IMR-90 (cell line): ENCODE results near the gene RAB3C. TPM values are rescaled to one million over a fixed set of nuclear protein-coding genes. Genes with fewer than 3 reads are reported as not detected.

ENCODE experiments used
- ATAC-seq: fragments of 200-7000 bp; cut with Tn5 transposase; 2 replicates; pipeline ENCODE4 v1.9.1; 2020; ENCODE audit warnings: low read depth, mild to moderate bottlenecking, moderate library complexity
- BruUV-seq: library from RNA; stranded (reverse); fragments of 400-500 nt; replicated peaks from 2 replicates; lab custom pipeline; 2021; lab: Mats Ljungman, UMichigan
- CTCF ChIA-PET: fragments of 300-600 bp; formaldehyde crosslinking; extraction: SDS; loops from one replicate; lab custom pipeline; 2021; ENCODE audit warnings: antibody characterized with exemption; lab: Yijun Ruan, JAX
- POLR2A ChIA-PET: fragments of 300-600 bp; sonication (Branson Sonifier 250); formaldehyde crosslinking; loops from one replicate; lab custom pipeline; 2022; ENCODE audit warnings: antibody characterized with exemption; ENCODE audit not compliant: unreplicated experiment; lab: Charles Lee
- DNase-seq: peaks from one replicate; pipeline ENCODE4 v3.0.0; 2013
- H2AFZ ChIP-seq: replicated peaks from 2 replicates; pipeline ENCODE3; 2013; ENCODE audit warnings: low read length, mild to moderate bottlenecking; ENCODE audit not compliant: poor library complexity
- H2AK5ac ChIP-seq: 2 replicates; pipeline ENCODE4 v1.6.1; 2013; ENCODE audit warnings: low read depth, low read length, inconsistent platforms
- H2AK9ac ChIP-seq: replicated peaks from 2 replicates; pipeline ENCODE3; 2013; ENCODE audit warnings: mild to moderate bottlenecking, low read depth, low read length, moderate library complexity; ENCODE audit not compliant: poor library complexity
- H2BK120ac ChIP-seq: 2 replicates; pipeline ENCODE4 v1.6.1; 2013; ENCODE audit warnings: low read depth, low read length, inconsistent platforms
- H2BK15ac ChIP-seq: 3 replicates; pipeline ENCODE4 v1.6.1; 2013; ENCODE audit warnings: low read depth, low read length, inconsistent platforms
- H2BK20ac ChIP-seq: 2 replicates; pipeline ENCODE4 v1.6.1; 2013; ENCODE audit warnings: low read depth, mild to moderate bottlenecking, inconsistent platforms, low read length, moderate library complexity
- H2BK5ac ChIP-seq: 2 replicates; pipeline ENCODE4 v1.6.1; 2013; ENCODE audit warnings: mild to moderate bottlenecking, low read depth, low read length, inconsistent platforms; ENCODE audit not compliant: poor library complexity, severe bottlenecking
- H3K14ac ChIP-seq: replicated peaks from 2 replicates; pipeline ENCODE4 v1.6.1; 2013; ENCODE audit warnings: low read depth, low read length, inconsistent platforms
- H3K18ac ChIP-seq: 2 replicates; pipeline ENCODE4 v1.6.1; 2013; ENCODE audit warnings: low read depth, low read length, control low read depth
- H3K23ac ChIP-seq: 2 replicates; pipeline ENCODE4 v1.6.1; 2013; ENCODE audit warnings: low read depth, low read length, inconsistent platforms
- H3K27ac ChIP-seq: 2 replicates; pipeline ENCODE4 v1.5.1; 2013; ENCODE audit warnings: mild to moderate bottlenecking, control low read depth, low read length; ENCODE audit not compliant: insufficient read depth
- H3K27me3 ChIP-seq: 2 replicates; pipeline ENCODE4 v1.6.1; 2013; ENCODE audit warnings: low read length; ENCODE audit not compliant: control insufficient read depth, insufficient read depth
- H3K36me3 ChIP-seq: 2 replicates; pipeline ENCODE4 v1.6.1; 2013; ENCODE audit warnings: low read length, mixed read lengths; ENCODE audit not compliant: control insufficient read depth, insufficient read depth
- H3K4ac ChIP-seq: 2 replicates; pipeline ENCODE4 v1.6.1; 2013; ENCODE audit warnings: low read depth, low read length, inconsistent platforms
- H3K4me1 ChIP-seq: 2 replicates; pipeline ENCODE4 v1.6.1; 2013; ENCODE audit warnings: low read length, mixed read lengths; ENCODE audit not compliant: control insufficient read depth, insufficient read depth
- H3K4me2 ChIP-seq: 2 replicates; pipeline ENCODE4 v1.6.1; 2013; ENCODE audit warnings: low read depth, mild to moderate bottlenecking, control low read depth, low read length, moderate library complexity
- H3K4me3 ChIP-seq: 2 replicates; pipeline ENCODE4 v1.5.1; 2013; ENCODE audit warnings: low read depth, mild to moderate bottlenecking, control low read depth, low read length, moderate library complexity; ENCODE audit not compliant: insufficient read depth
- H3K56ac ChIP-seq: 2 replicates; pipeline ENCODE4 v1.6.1; 2013; ENCODE audit warnings: low read length, inconsistent platforms; ENCODE audit not compliant: insufficient read depth; ENCODE audit errors: extremely low read depth
- H3K79me1 ChIP-seq, 2 experiments: 2 replicates each; pipeline ENCODE4 v1.6.1; 2013; ENCODE audit warnings: low read length in 2 of 2, inconsistent platforms in 1 of 2, low read depth in 1 of 2
- H3K9ac ChIP-seq: 2 replicates; pipeline ENCODE4 v1.6.1; 2013; ENCODE audit warnings: low read depth, low read length, control low read depth
- H3K9me1 ChIP-seq: 2 replicates; pipeline ENCODE4 v1.6.1; 2013; ENCODE audit warnings: low read length, inconsistent platforms; ENCODE audit not compliant: insufficient read depth
- H3K9me3 ChIP-seq: 2 replicates; pipeline ENCODE4 v1.6.1; 2013; ENCODE audit warnings: low read length; ENCODE audit not compliant: control insufficient read depth, insufficient read depth
- H4K20me1 ChIP-seq: 2 replicates; pipeline ENCODE4 v1.6.1; 2013; ENCODE audit warnings: low read length, inconsistent platforms; ENCODE audit not compliant: insufficient read depth
- H4K5ac ChIP-seq: 2 replicates; pipeline ENCODE4 v1.6.1; 2013; ENCODE audit warnings: mild to moderate bottlenecking, low read depth, low read length, control low read depth
- H4K8ac ChIP-seq, 2 experiments: 2 replicates each; pipeline ENCODE4 v1.6.1; 2013; ENCODE audit warnings: low read depth in 2 of 2, low read length in 2 of 2, control low read depth in 1 of 2, inconsistent platforms in 1 of 2
- H4K91ac ChIP-seq: 2 replicates; pipeline ENCODE4 v1.6.1; 2013; ENCODE audit warnings: low read depth, low read length, inconsistent platforms; ENCODE audit not compliant: insufficient read depth
- BHLHE40 ChIP-seq: fragments of 150-350 bp; IDR thresholded peaks from 2 replicates; pipeline ENCODE4 v1.6.1; 2016; ENCODE audit warnings: mild to moderate bottlenecking, low read depth, low read length
- CEBPB ChIP-seq: IDR thresholded peaks from 2 replicates; pipeline ENCODE4 v1.6.1; 2012; ENCODE audit warnings: low read depth, low read length, improper control_type of control experiment
- CHD1 ChIP-seq: IDR thresholded peaks from 2 replicates; pipeline ENCODE4 v1.6.1; 2012; ENCODE audit warnings: low read depth, low read length, improper control_type of control experiment
- CTCF ChIP-seq: conservative IDR thresholded peaks from 2 replicates; pipeline ENCODE4 v1.5.1; 2012; ENCODE audit warnings: mild to moderate bottlenecking, low read depth, low read length, improper control_type of control experiment
- ELK1 ChIP-seq: fragments of 150-350 bp; IDR thresholded peaks from 2 replicates; pipeline ENCODE4 v1.6.1; 2016; ENCODE audit warnings: low read depth, mild to moderate bottlenecking, low read length, moderate library complexity, borderline replicate concordance
- FOS ChIP-seq: fragments of 150-350 bp; IDR thresholded peaks from 2 replicates; pipeline ENCODE4 v1.6.1; 2016; ENCODE audit warnings: low read depth, low read length
- MAFK ChIP-seq: IDR thresholded peaks from 2 replicates; pipeline ENCODE4 v1.6.1; 2012; ENCODE audit warnings: low read depth, low read length, improper control_type of control experiment
- MAZ ChIP-seq: IDR thresholded peaks from 2 replicates; pipeline ENCODE4 v1.6.1; 2012; ENCODE audit warnings: low read depth, mild to moderate bottlenecking, low read length, improper control_type of control experiment, moderate library complexity, borderline replicate concordance
- MXI1 ChIP-seq: IDR thresholded peaks from 2 replicates; pipeline ENCODE4 v1.6.1; 2012; ENCODE audit warnings: low read depth, mild to moderate bottlenecking, low read length, moderate library complexity, borderline replicate concordance
- NFE2L2 ChIP-seq: fragments of 150-350 bp; IDR thresholded peaks from 2 replicates; pipeline ENCODE4 v1.6.1; 2016; ENCODE audit warnings: low read depth, mild to moderate bottlenecking, low read length
- POLR2A ChIP-seq: IDR thresholded peaks from 2 replicates; pipeline ENCODE4 v1.6.1; 2012; ENCODE audit warnings: mild to moderate bottlenecking, low read depth, low read length
- RAD21 ChIP-seq: IDR thresholded peaks from 2 replicates; pipeline ENCODE4 v1.6.1; 2012; ENCODE audit warnings: low read length, improper control_type of control experiment
- RCOR1 ChIP-seq: IDR thresholded peaks from 2 replicates; pipeline ENCODE4 v1.6.1; 2012; ENCODE audit warnings: mild to moderate bottlenecking, low read length, improper control_type of control experiment; ENCODE audit not compliant: insufficient replicate concordance
- RFX5 ChIP-seq: IDR thresholded peaks from 2 replicates; pipeline ENCODE4 v1.8.0; 2012; ENCODE audit warnings: low read depth, mild to moderate bottlenecking, low read length, moderate library complexity
- SMC3 ChIP-seq: fragments of 150-350 bp; IDR thresholded peaks from 2 replicates; pipeline ENCODE4 v1.6.1; 2016; ENCODE audit warnings: low read depth, mild to moderate bottlenecking, antibody characterized with exemption, low read length, moderate library complexity
- USF2 ChIP-seq: fragments of 150-350 bp; IDR thresholded peaks from 2 replicates; pipeline ENCODE4 v1.6.1; 2017; ENCODE audit warnings: mild to moderate bottlenecking, antibody characterized with exemption, low read length, low read depth
- WGBS, 2 experiments: methylation state at CpG; one replicate each; pipeline versions ENCODE4 v1.1.5 to v1.1.7; 2013; ENCODE audit warnings: missing lambda C conversion rate in 2 of 2; ENCODE audit not compliant: insufficient read length in 1 of 2; ENCODE audit errors: extremely low coverage in 2 of 2; 5-methylcytosine and 5-hydroxymethylcytosine counted together
- dilution Hi-C: fragments of 300-500 bp; cut with HindIII; formaldehyde crosslinking; loops from one replicate; pipeline ENCODE4 v1.14.3; 2018; ENCODE audit warnings: low sequenced_read_pairs; ENCODE audit not compliant: unreplicated experiment
- in situ Hi-C: fragments of 300-500 bp; cut with MboI; formaldehyde crosslinking; loops from 3 replicates; pipeline ENCODE4 v1.14.3; 2019; ENCODE audit warnings: low sequenced_read_pairs, inconsistent platforms, mixed read lengths
- intact Hi-C: fragments of 100-400 bp; cut with micrococcal nuclease; formaldehyde crosslinking; loops from 2 replicates; pipeline ENCODE4 v1.10.0; 2022
- polyA plus RNA-seq, 3 experiments: library from polyadenylated mRNA; depleted of rRNA; stranded (reverse); fragments of >200 nt; gene quantifications; 2 replicates each; pipeline ENCODE4 v1.2.3, GENCODE V29; 2012; ENCODE audit warnings: low replicate concordance in 1 of 3
- total RNA-seq: library from RNA; depleted of rRNA; stranded (reverse); fragments of >200 nt; gene quantifications from 2 replicates; pipeline ENCODE4 v1.2.3, GENCODE V29; 2012

Gene RAB3C
- total and polyA plus RNA-seq, 2 of the 4 experiments (the other 2 are of a cell fraction) = not detected

GRCh38 chr5:58740956-58741355 lies 158.1 kb downstream of the RAB3C start:
- WGBS, 2 experiments = 100% methylated on average over 1 of the region's 3 CpGs; no CpG with 5 or more reads in 1 of the 2 experiments
- Histone ChIP-seq H3K9me3 (no peaks in the 10 kb centered on the region), H2AFZ (no peak overlapping the region), H3K56ac (no peak overlapping the region), H3K23ac (no peak overlapping the region), H4K5ac (no peak overlapping the region), H3K4ac (no peak overlapping the region), H3K4me2 (no peak overlapping the region), H3K9me1 (no peaks in the 10 kb centered on the region), H2BK15ac (no peak overlapping the region), H3K36me3 (no peaks in the 10 kb centered on the region), H2BK120ac (no peak overlapping the region), H2BK5ac (no peak overlapping the region), H4K91ac (no peak overlapping the region), H3K79me1 (no peaks in the 10 kb centered on the region), H3K18ac (no peak overlapping the region), H3K14ac (no peak overlapping the region), H2AK9ac (no peak overlapping the region), H2BK20ac (no peak overlapping the region), H3K9ac (no peak overlapping the region), H2AK5ac (no peak overlapping the region), H3K27me3 (no peaks in the 10 kb centered on the region), H3K27ac (no peak overlapping the region), H3K4me3 (no peak overlapping the region), H3K4me1 (no peaks in the 10 kb centered on the region), H4K8ac (no peak overlapping the region), H4K20me1 (no peaks in the 10 kb centered on the region)
- ChIA-PET POLR2A (no interaction called here), CTCF (no interaction called here)
- in situ Hi-C loops (no loop called here), dilution Hi-C loops (no loop called here), intact Hi-C loops (no loop called here)
- no peak for TF ChIP-seq RAD21
- no peak for TF ChIP-seq NFE2L2
- no peak for TF ChIP-seq USF2
- no peak for TF ChIP-seq MXI1
- TF ChIP-seq MAZ = no peak
- no peak for TF ChIP-seq ELK1
- no peak for TF ChIP-seq POLR2A
- no peak for TF ChIP-seq RFX5
- no peak for TF ChIP-seq MAFK
- no peak for TF ChIP-seq FOS
- TF ChIP-seq CHD1 = no peak
- no peak for TF ChIP-seq CTCF
- no peak for TF ChIP-seq CEBPB
- no peak for TF ChIP-seq BHLHE40
- TF ChIP-seq SMC3 = no peak
- no peak for TF ChIP-seq RCOR1
- no peak for ATAC-seq
- no peak for DNase-seq
- BruUV-seq = no TSS peak
